ENCODE results near the gene ADIRF.
"Not testable (repeated sequence)": the region's sequence is repeated elsewhere in the genome, so short reads cannot be mapped to it uniquely, and the experiment has no call there.

ADIRF gene

GRCh38 chr10:86979296-86979818, 11.1 kb downstream of the ADIRF start:
- DNase-seq (ENCODE audit: low read depth) = no peak

GRCh38 chr10:86979977-86980448, 11.7 kb downstream of the ADIRF start:
- DNase-seq (ENCODE audit: low read depth) = no peak

GRCh38 chr10:86981020-86981419, 12.7 kb downstream of the ADIRF start:
- not testable (repeated sequence) for DNase-seq (ENCODE audit: low read depth)

GRCh38 chr10:86981716-86982115, 13.4 kb downstream of the ADIRF start:
- DNase-seq (ENCODE audit: low read depth) = no peak

- DNase-seq (ENCODE audit: low read depth) = not testable (repeated sequence)
Measured at GRCh38 chr10:86984498-86984897, 16.2 kb downstream of the ADIRF start.

- DNase-seq (ENCODE audit: low read depth) = no peak
Measured at GRCh38 chr10:86988520-86988919, 20.2 kb downstream of the ADIRF start.

GRCh38 chr10:86991362-86991761, 23.1 kb downstream of the ADIRF start:
- not testable (repeated sequence) for DNase-seq (ENCODE audit: low read depth)

GRCh38 chr10:86992456-86992855, 24.2 kb downstream of the ADIRF start:
- DNase-seq (ENCODE audit: low read depth) = no peak

GRCh38 chr10:86992929-86993328, 24.6 kb downstream of the ADIRF start:
- DNase-seq (ENCODE audit: low read depth) = no peak

GRCh38 chr10:86999802-87000403, 31.6 kb downstream of the ADIRF start:
- DNase-seq (ENCODE audit: low read depth) = not testable (repeated sequence)

GRCh38 chr10:87000491-87000890, 32.2 kb downstream of the ADIRF start:
- no peak for DNase-seq (ENCODE audit: low read depth)

GRCh38 chr10:87007124-87007523, 38.8 kb downstream of the ADIRF start:
- not testable (repeated sequence) for DNase-seq (ENCODE audit: low read depth)

- DNase-seq (ENCODE audit: low read depth) = not testable (repeated sequence)
Measured at GRCh38 chr10:87007674-87008073, 39.4 kb downstream of the ADIRF start.

- not testable (repeated sequence) for DNase-seq (ENCODE audit: low read depth)
Measured at GRCh38 chr10:87008303-87008702, 40.0 kb downstream of the ADIRF start.

- DNase-seq (ENCODE audit: low read depth) = not testable (repeated sequence)
Measured at GRCh38 chr10:87009134-87009696, 40.9 kb downstream of the ADIRF start.

GRCh38 chr10:87013528-87013927, 45.2 kb downstream of the ADIRF start:
- DNase-seq (ENCODE audit: low read depth) = not testable (repeated sequence)

GRCh38 chr10:87014986-87015716, 46.9 kb downstream of the ADIRF start:
- not testable (repeated sequence) for DNase-seq (ENCODE audit: low read depth)

- DNase-seq (ENCODE audit: low read depth) = not testable (repeated sequence)
Measured at GRCh38 chr10:87018127-87018526, 49.8 kb downstream of the ADIRF start.

GRCh38 chr10:87019066-87019465, 50.8 kb downstream of the ADIRF start:
- not testable (repeated sequence) for DNase-seq (ENCODE audit: low read depth)

GRCh38 chr10:87019504-87019903, 51.2 kb downstream of the ADIRF start:
- DNase-seq (ENCODE audit: low read depth) = not testable (repeated sequence)

- DNase-seq (ENCODE audit: low read depth) = not testable (repeated sequence)
Measured at GRCh38 chr10:87020056-87020455, 51.8 kb downstream of the ADIRF start, which contains the start of gene FAM25A. FAM25A (plus strand) TSS chr10:87020294; CDS start chr10:87020325, 31 bp downstream.

Data from HS-27A (cell line).